H9 (cell line): ENCODE data around the gene FAHD2A. TPM values are rescaled to one million over a fixed set of nuclear protein-coding genes. Genes with fewer than 3 reads are reported as not detected.

Experiments
- DNase-seq: peaks from one replicate; pipeline ENCODE4 v3.0.0-alpha.2; 2017
- H2AFZ ChIP-seq: one replicate; pipeline ENCODE4 v1.6.1; 2013; ENCODE audit warnings: mild to moderate bottlenecking, low read length, control low read depth, moderate library complexity
- H2AK5ac ChIP-seq: 2 replicates; pipeline ENCODE4 v1.6.1; 2013; ENCODE audit warnings: low read length, control low read depth, mixed read lengths; ENCODE audit not compliant: insufficient read length
- H2BK120ac ChIP-seq: one replicate; pipeline ENCODE4 v1.6.1; 2013; ENCODE audit warnings: low read depth, mild to moderate bottlenecking, low read length, control low read depth, inconsistent platforms; ENCODE audit not compliant: poor library complexity, severe bottlenecking
- H2BK12ac ChIP-seq: 2 replicates; pipeline ENCODE4 v1.6.1; 2013; ENCODE audit warnings: low read length, control low read depth, mixed read lengths, low read depth; ENCODE audit not compliant: insufficient read length
- H2BK15ac ChIP-seq: 2 replicates; pipeline ENCODE4 v1.6.1; 2013; ENCODE audit warnings: low read depth, low read length, control low read depth
- H2BK20ac ChIP-seq: one replicate; pipeline ENCODE4 v1.6.1; 2013; ENCODE audit warnings: low read depth, mild to moderate bottlenecking, low read length, control low read depth, inconsistent platforms; ENCODE audit not compliant: poor library complexity, severe bottlenecking
- H2BK5ac ChIP-seq: 2 replicates; pipeline ENCODE4 v1.6.1; 2013; ENCODE audit warnings: low read length, control low read depth, mixed read lengths; ENCODE audit not compliant: insufficient read length
- H3K14ac ChIP-seq: 2 replicates; pipeline ENCODE4 v1.6.1; 2013; ENCODE audit warnings: low read length, control low read depth; ENCODE audit not compliant: insufficient read depth
- H3K18ac ChIP-seq: 2 replicates; pipeline ENCODE4 v1.6.1; 2013; ENCODE audit warnings: low read depth, mild to moderate bottlenecking, mixed read lengths, low read length, control low read depth; ENCODE audit not compliant: insufficient read length
- H3K23ac ChIP-seq: 2 replicates; pipeline ENCODE4 v1.6.1; 2013; ENCODE audit warnings: low read length, control low read depth, mixed read lengths, low read depth; ENCODE audit not compliant: insufficient read length
- H3K23me2 ChIP-seq: 2 replicates; pipeline ENCODE4 v1.6.1; 2013; ENCODE audit warnings: low read depth, mild to moderate bottlenecking, mixed read lengths, low read length, control low read depth; ENCODE audit not compliant: insufficient read length, poor library complexity, severe bottlenecking
- H3K27ac ChIP-seq: 2 replicates; pipeline ENCODE4 v1.5.1; 2013; ENCODE audit warnings: low read length, control low read depth, mixed read lengths, low read depth; ENCODE audit not compliant: insufficient read length
- H3K27me3 ChIP-seq: 2 replicates; pipeline ENCODE4 v1.6.1; 2013; ENCODE audit warnings: low read length, control low read depth, inconsistent platforms; ENCODE audit not compliant: insufficient read depth
- H3K4ac ChIP-seq: 2 replicates; pipeline ENCODE4 v1.6.1; 2013; ENCODE audit warnings: low read depth, mild to moderate bottlenecking, control low read depth, inconsistent platforms, low read length, moderate library complexity
- H3K4me1 ChIP-seq: 2 replicates; pipeline ENCODE4 v1.6.1; 2013; ENCODE audit warnings: low read length, control low read depth, inconsistent platforms; ENCODE audit not compliant: insufficient read depth
- H3K4me2 ChIP-seq: 2 replicates; pipeline ENCODE4 v1.6.1; 2013; ENCODE audit warnings: low read length, control low read depth, mixed read lengths; ENCODE audit not compliant: insufficient read length, insufficient read depth
- H3K56ac ChIP-seq: 2 replicates; pipeline ENCODE4 v1.6.1; 2013; ENCODE audit warnings: low read depth, mild to moderate bottlenecking, mixed read lengths, low read length, control low read depth; ENCODE audit not compliant: insufficient read length
- H3K79me1 ChIP-seq: 2 replicates; pipeline ENCODE4 v1.6.1; 2013; ENCODE audit warnings: low read depth, mild to moderate bottlenecking, moderate library complexity, low read length, control low read depth, inconsistent platforms; ENCODE audit not compliant: insufficient read depth, poor library complexity, severe bottlenecking
- H3K79me2 ChIP-seq: 2 replicates; pipeline ENCODE4 v1.6.1; 2013; ENCODE audit warnings: low read length, control low read depth, inconsistent platforms; ENCODE audit not compliant: insufficient read depth
- H3K9ac ChIP-seq: 2 replicates; pipeline ENCODE4 v1.6.1; 2013; ENCODE audit warnings: low read length, control low read depth, mixed read lengths; ENCODE audit not compliant: insufficient read length; ENCODE audit errors: extremely low read depth
- H3K9me3 ChIP-seq: one replicate; pipeline ENCODE4 v1.6.1; 2013; ENCODE audit warnings: low read depth, low read length, inconsistent platforms; ENCODE audit not compliant: control insufficient read depth
- H3T11ph ChIP-seq: one replicate; pipeline ENCODE4 v1.6.1; 2013; ENCODE audit warnings: mild to moderate bottlenecking, low read length, control low read depth, inconsistent platforms
- H4K20me1 ChIP-seq: one replicate; pipeline ENCODE4 v1.6.1; 2013; ENCODE audit not compliant: control insufficient read depth, insufficient read length, insufficient read depth
- H4K5ac ChIP-seq: 2 replicates; pipeline ENCODE4 v1.6.1; 2013; ENCODE audit warnings: low read depth, mild to moderate bottlenecking, mixed read lengths, low read length, control low read depth; ENCODE audit not compliant: insufficient read length
- H4K8ac ChIP-seq: replicated peaks from 2 replicates; pipeline ENCODE4 v1.6.1; 2013; ENCODE audit warnings: low read length, control low read depth, mixed read lengths, low read depth; ENCODE audit not compliant: insufficient read length
- H4K91ac ChIP-seq: 2 replicates; pipeline ENCODE4 v1.6.1; 2013; ENCODE audit warnings: low read depth, mild to moderate bottlenecking, moderate library complexity, mixed read lengths, low read length, control low read depth; ENCODE audit not compliant: insufficient read length
- H3K27ac Mint-ChIP-seq, 3 experiments: 2 replicates in 2 of 3; 3 replicates in 1 of 3; pipeline ENCODE4 v1.8.0; 2020 to 2021; ENCODE audit warnings: mixed read lengths in 3 of 3, mild to moderate bottlenecking in 1 of 3, moderate library complexity in 1 of 3
- H3K27me3 Mint-ChIP-seq: 2 replicates; pipeline ENCODE4 v1.8.0; 2021; ENCODE audit warnings: low read depth, mild to moderate bottlenecking, moderate library complexity, mixed read lengths
- H3K36me3 Mint-ChIP-seq, 3 experiments: 2 replicates in 2 of 3; 3 replicates in 1 of 3; pipeline ENCODE4 v1.8.0; 2020 to 2021; ENCODE audit warnings: low read depth in 3 of 3, mixed read lengths in 3 of 3; ENCODE audit not compliant: insufficient read depth in 1 of 3
- H3K4me1 Mint-ChIP-seq, 2 experiments: 2 replicates each; pipeline ENCODE4 v1.8.0; 2020; ENCODE audit warnings: mixed read lengths in 2 of 2
- H3K4me3 Mint-ChIP-seq, 2 experiments: 2 replicates in 1 of 2; 3 replicates in 1 of 2; pipeline ENCODE4 v1.8.0; 2020 to 2021; ENCODE audit warnings: mild to moderate bottlenecking in 2 of 2, mixed read lengths in 2 of 2, moderate library complexity in 1 of 2
- H3K9me3 Mint-ChIP-seq, 2 experiments: 2 replicates in 1 of 2; 3 replicates in 1 of 2; pipeline ENCODE4 v1.8.0; 2020; ENCODE audit warnings: mild to moderate bottlenecking in 2 of 2, mixed read lengths in 2 of 2, moderate library complexity in 1 of 2
- CTCF ChIP-seq: fragments of 200-600 bp; sonication (generic); conservative IDR thresholded peaks from 3 replicates; pipeline ENCODE4 v1.8.0; 2021; ENCODE audit warnings: antibody characterized with exemption, mild to moderate bottlenecking
- WGBS: extraction: QIAGEN DNeasy Blood & Tissue Kit; methylation state at CpG from one replicate; pipeline ENCODE4 v1.1.7; 2013; ENCODE audit warnings: missing lambda C conversion rate, low lambda C conversion rate, mixed read lengths; ENCODE audit not compliant: insufficient read length; ENCODE audit errors: extremely low coverage; 5-methylcytosine and 5-hydroxymethylcytosine counted together
- total RNA-seq: library from RNA; stranded (reverse); gene quantifications from 2 replicates; pipeline ENCODE4 v1.2.1, GENCODE V29; 2021

FAHD2A gene
- total RNA-seq, 1 experiment from 2014 or later, result 39.8 TPM

GRCh38 chr2:95388091-95388692 is 14.3 kb upstream of the FAHD2A start:
- H3T11ph ChIP-seq, result no peak overlapping the region
- Mint-ChIP-seq H3K27me3 (peaks cover 31% of the 10 kb centered on the region), H3K4me1 (peaks cover 2 to 6% of the 10 kb centered on the region in 2 experiments; a peak in 2 of 4 replicates), H3K9me3 (no peaks in the 10 kb centered on the region), H3K36me3 (no peaks in the 10 kb centered on the region), H3K27ac (no peak overlapping the region), H3K4me3 (no peak overlapping the region)
- no peak overlapping the region for H2BK20ac ChIP-seq
- no peaks in the 10 kb centered on the region for H3K23me2 ChIP-seq
- H3K79me1 ChIP-seq, result no peaks in the 10 kb centered on the region
- no peak overlapping the region for H3K4me2 ChIP-seq
- H3K18ac ChIP-seq, result no peak overlapping the region
- no peak overlapping the region for H2BK12ac ChIP-seq
- no peaks in the 10 kb centered on the region for H3K9me3 ChIP-seq
- H4K20me1 ChIP-seq, result no peaks in the 10 kb centered on the region
- H3K4ac ChIP-seq, result no peak overlapping the region
- no peak overlapping the region for H4K5ac ChIP-seq
- H3K79me2 ChIP-seq, result no peaks in the 10 kb centered on the region
- H3K27ac ChIP-seq, result no peak overlapping the region
- no peak overlapping the region for H3K14ac ChIP-seq
- no peak for TF ChIP-seq CTCF
- no peak overlapping the region for H2BK15ac ChIP-seq
- no peaks in the 10 kb centered on the region for H3K27me3 ChIP-seq
- no peak overlapping the region for H3K23ac ChIP-seq
- H3K56ac ChIP-seq, result no peak overlapping the region
- H2BK5ac ChIP-seq, result no peak overlapping the region
- WGBS, result no CpG with 5 or more reads among the region's 14 CpGs
- no peak overlapping the region for H3K9ac ChIP-seq
- H4K8ac ChIP-seq, result no peak overlapping the region
- no peaks in the 10 kb centered on the region for H3K4me1 ChIP-seq
- no peak overlapping the region for H4K91ac ChIP-seq
- H2AK5ac ChIP-seq, result no peak overlapping the region
- no peak overlapping the region for H2BK120ac ChIP-seq
- H2AFZ ChIP-seq, result no peak overlapping the region
- DNase-seq, result no peak
